NCI-H1694 (cell line): ENCODE results near the gene PRRT2.

Experiments used
- DNase-seq: peaks from one replicate; lab custom pipeline; 2025; lab: John Stamatoyannopoulos, UW

PRRT2 gene

GRCh38 chr16:29862383-29862883, 50.4 kb downstream of the PRRT2 start:
- DNase-seq, result no peak

- DNase-seq, result peak; percentile 91
Measured at GRCh38 chr16:29862884-29863668, 51.1 kb downstream of the PRRT2 start, which contains the start of gene CDIPT. Gene CDIPT (minus strand): TSS chr16:29863226. CDS start chr16:29862857, 369 bp downstream.

GRCh38 chr16:29863669-29863984, 51.6 kb downstream of the PRRT2 start:
- DNase-seq, result no peak

DNA sequence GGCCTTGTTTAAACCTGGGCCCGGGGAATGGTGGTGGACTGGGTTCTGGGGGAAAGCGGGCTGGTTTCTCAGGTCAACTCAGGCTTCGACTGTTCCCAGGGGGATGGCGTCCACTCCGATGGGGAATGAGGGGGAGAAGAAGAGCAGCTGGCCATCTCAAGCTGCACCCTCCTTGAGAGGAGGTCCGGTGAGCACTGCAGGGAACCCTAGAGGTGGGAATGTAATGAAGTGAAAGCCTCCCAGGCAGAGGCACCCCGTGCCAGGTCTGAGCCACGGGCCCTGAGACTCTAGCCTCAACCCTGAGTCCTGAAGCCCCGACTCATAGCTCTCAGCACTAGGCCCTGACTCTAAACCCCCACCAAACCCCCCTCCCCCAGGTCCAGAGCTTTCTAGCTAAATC, 52.2 kb downstream of the PRRT2 start:
- DNase-seq, result no peak
